Measurements from ENCODE around the gene TBC1D5.

- TF ChIP-seq POLR2A (IDR thresholded peaks at IDR 0.05; ENCODE audit: low read length) (no peak), GATA1 (IDR thresholded peaks at IDR 0.05; ENCODE audit: low read depth, low read length) (no peak)
These were observed 589.2 kb downstream of the TBC1D5 start for GRCh38 chr3:17153209-17153608.
